MG63 (cell line): Measurements from ENCODE around the gene GABARAP. TPM values are rescaled to one million over a fixed set of nuclear protein-coding genes. Genes with fewer than 3 reads are reported as not detected.

ENCODE experiments used
- DNase-seq: peaks from one replicate; pipeline ENCODE4 v3.0.0-alpha.2; 2020
- H3K27me3 ChIP-seq: fragments of 250-450 bp; sonication (Bioruptor Pico); 2 replicates; pipeline ENCODE4 v1.5.1; 2020; ENCODE audit warnings: mild to moderate bottlenecking, moderate library complexity
- H3K36me3 ChIP-seq: fragments of 250-450 bp; sonication (Bioruptor Pico); 2 replicates; pipeline ENCODE4 v1.5.1; 2020; ENCODE audit warnings: mild to moderate bottlenecking, moderate library complexity
- H3K4me3 ChIP-seq: fragments of 250-450 bp; sonication (Bioruptor Pico); 2 replicates; pipeline ENCODE4 v1.5.1; 2020; ENCODE audit warnings: mild to moderate bottlenecking, moderate library complexity
- H3K9me3 ChIP-seq: fragments of 250-450 bp; sonication (Bioruptor Pico); 2 replicates; pipeline ENCODE4 v1.5.1; 2020; ENCODE audit warnings: mild to moderate bottlenecking, moderate library complexity
- total RNA-seq: library from RNA; depleted of rRNA; stranded (reverse); fragments of >200 nt; shearing (Covaris generic); gene quantifications from 2 replicates; pipeline ENCODE4 v1.2.3, GENCODE V29; 2014; ENCODE audit warnings: low replicate concordance; rRNA removed

Gene GABARAP
- total RNA-seq = 36.7 and 148 TPM in 2 replicates

GRCh38 chr17:7241783-7242716 is at the start of gene GABARAP:
GABARAP (minus strand) TSS chr17:7242449; CDS start chr17:7242330, 119 bp downstream.
- DNase-seq = peak; percentile 80
- Histone ChIP-seq H3K9me3 (no peaks in the 10 kb centered on the region), H3K4me3 (peak within 1 kb of the TSS; percentile 91), H3K36me3 (peaks cover 29% of the 10 kb centered on the region), H3K27me3 (no peaks in the 10 kb centered on the region)

DNA sequence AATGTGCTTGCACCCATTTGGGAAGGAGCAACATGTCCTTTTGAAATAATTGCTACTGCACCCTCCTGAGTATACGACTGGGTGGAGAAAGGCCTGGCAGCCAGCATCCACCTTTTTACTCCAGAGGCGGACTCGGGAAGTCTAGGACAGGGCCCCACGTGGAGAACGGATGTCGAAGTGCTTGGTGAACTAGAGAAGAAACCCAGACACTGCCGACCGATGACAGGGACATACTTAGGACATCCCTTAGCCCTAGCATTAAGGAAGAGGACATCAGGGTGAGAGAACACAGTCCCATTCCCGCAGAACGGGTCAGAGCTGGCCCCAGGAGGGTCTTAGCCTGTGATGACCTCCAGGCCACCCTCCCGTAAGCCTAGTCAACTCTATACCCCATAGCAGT is 48.4 kb upstream of the GABARAP start:
- no peaks in the 10 kb centered on the region for H3K9me3 ChIP-seq
- no peak for DNase-seq
- no peaks in the 10 kb centered on the region for H3K27me3 ChIP-seq
- no peaks in the 10 kb centered on the region for H3K36me3 ChIP-seq
- no peak overlapping the region for H3K4me3 ChIP-seq

DNA sequence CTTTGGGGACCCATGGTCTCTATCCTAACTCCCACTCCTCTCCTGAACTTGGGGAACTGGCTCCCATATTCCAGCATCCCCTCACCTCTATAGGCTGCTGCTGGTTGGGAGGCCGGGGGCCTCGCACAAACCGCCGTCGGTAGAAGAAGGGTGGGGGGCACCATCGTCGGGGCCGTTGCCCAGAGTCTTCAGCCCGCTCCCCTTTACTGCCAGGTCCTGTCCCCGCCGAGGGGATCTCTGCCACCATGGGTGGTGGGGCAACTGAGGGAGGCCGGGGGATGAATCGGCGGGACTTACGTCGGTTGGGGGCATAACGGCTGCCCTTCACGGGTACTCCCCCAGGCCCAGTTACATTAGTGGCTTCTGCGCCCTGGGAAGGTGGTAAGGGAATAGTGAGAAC is 47.9 kb upstream of the GABARAP start:
- no peaks in the 10 kb centered on the region for H3K9me3 ChIP-seq
- no peak for DNase-seq
- no peak overlapping the region for H3K4me3 ChIP-seq
- no peaks in the 10 kb centered on the region for H3K27me3 ChIP-seq
- H3K36me3 ChIP-seq = no peaks in the 10 kb centered on the region

DNA sequence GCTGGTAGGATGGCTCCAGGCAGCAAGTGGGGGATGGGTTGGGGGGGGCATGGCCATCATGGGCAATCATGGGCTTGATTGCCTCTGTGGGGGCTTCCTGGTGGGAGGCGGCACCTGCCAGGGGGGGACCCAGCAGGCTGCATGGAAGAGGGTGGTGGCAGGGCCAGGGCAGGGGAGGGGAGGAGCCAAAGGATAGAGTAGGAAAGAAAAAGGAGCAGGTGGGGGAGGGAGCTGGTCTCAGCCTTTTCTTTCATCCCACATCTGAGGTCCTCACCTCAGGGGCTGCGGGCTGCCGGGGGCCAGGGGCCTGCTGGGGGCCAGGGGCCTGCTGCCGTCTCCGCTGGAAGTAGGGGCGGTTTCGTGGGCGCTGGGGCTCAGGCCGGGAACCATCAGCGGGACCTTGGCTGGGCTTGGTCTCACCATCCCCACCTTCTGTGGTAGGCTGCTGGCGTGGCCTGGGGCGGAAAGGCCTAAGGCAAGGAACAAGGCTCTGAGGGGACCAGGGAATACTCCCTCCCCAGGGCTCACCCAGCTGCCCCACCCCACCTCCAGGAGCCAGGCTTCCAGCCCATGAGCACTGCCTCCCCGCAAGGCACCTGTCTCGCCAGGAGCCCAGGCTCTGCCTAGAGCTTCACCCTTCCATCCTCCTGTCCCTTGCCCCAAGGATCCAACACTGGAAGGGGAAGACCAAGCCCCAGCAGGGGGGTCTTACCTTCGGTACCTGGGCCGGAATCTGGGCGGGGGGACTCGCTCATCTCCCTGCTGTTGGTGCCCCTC is 47.2 kb upstream of the GABARAP start:
- no peaks in the 10 kb centered on the region for H3K36me3 ChIP-seq
- H3K27me3 ChIP-seq = no peaks in the 10 kb centered on the region
- no peaks in the 10 kb centered on the region for H3K9me3 ChIP-seq
- H3K4me3 ChIP-seq = no peak overlapping the region
- no peak for DNase-seq

DNA sequence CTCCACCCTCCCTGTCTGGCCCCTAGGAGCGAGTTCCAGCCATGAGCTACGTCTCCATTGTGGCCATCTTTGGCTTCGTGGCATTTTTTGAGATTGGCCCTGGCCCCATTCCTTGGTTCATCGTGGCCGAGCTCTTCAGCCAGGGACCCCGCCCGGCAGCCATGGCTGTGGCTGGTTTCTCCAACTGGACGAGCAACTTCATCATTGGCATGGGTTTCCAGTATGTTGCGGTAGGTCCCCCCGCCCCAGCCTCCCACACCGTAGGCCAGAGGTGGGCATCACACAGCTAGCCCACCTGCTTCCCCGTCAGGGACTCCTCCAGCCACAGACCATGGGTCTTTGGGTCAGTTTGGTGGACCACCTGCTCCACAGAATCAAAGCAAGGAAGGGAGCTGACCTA is 43.4 kb upstream of the GABARAP start:
- Histone ChIP-seq H3K9me3 (no peaks in the 10 kb centered on the region), H3K36me3 (no peaks in the 10 kb centered on the region), H3K4me3 (no peak overlapping the region), H3K27me3 (no peaks in the 10 kb centered on the region)
- DNase-seq = no peak

- Histone ChIP-seq H3K9me3 (no peaks in the 10 kb centered on the region), H3K4me3 (no peak overlapping the region), H3K27me3 (no peaks in the 10 kb centered on the region), H3K36me3 (no peaks in the 10 kb centered on the region)
- DNase-seq = no peak
Measured at GRCh38 chr17:7284911-7285310, 42.7 kb upstream of the GABARAP start.

GRCh38 chr17:7283471-7284216 is 41.4 kb upstream of the GABARAP start:
- Histone ChIP-seq H3K36me3 (no peaks in the 10 kb centered on the region), H3K4me3 (no peak overlapping the region), H3K9me3 (no peaks in the 10 kb centered on the region), H3K27me3 (no peaks in the 10 kb centered on the region)
- DNase-seq = no peak

- DNase-seq = no peak
Measured at GRCh38 chr17:7282752-7283321, 40.6 kb upstream of the GABARAP start.

GRCh38 chr17:7281953-7282751 is 39.9 kb upstream of the GABARAP start:
- Histone ChIP-seq H3K4me3 (no peak overlapping the region), H3K36me3 (no peaks in the 10 kb centered on the region), H3K9me3 (no peaks in the 10 kb centered on the region), H3K27me3 (no peaks in the 10 kb centered on the region)
- no peak for DNase-seq

More at GRCh38 chr17:7282752-7283321, 40.6 kb upstream of the GABARAP start:
- no peaks in the 10 kb centered on the region for H3K27me3 ChIP-seq
- no peaks in the 10 kb centered on the region for H3K9me3 ChIP-seq
- no peak overlapping the region for H3K4me3 ChIP-seq
- H3K36me3 ChIP-seq = no peaks in the 10 kb centered on the region

GRCh38 chr17:7281074-7281952 is 39.1 kb upstream of the GABARAP start, which contains the start of gene SLC2A4:
SLC2A4 (plus strand) TSS chr17:7281718; CDS start chr17:7281935, 217 bp downstream.
- Histone ChIP-seq H3K27me3 (no peaks in the 10 kb centered on the region), H3K36me3 (no peaks in the 10 kb centered on the region), H3K9me3 (no peaks in the 10 kb centered on the region), H3K4me3 (peak within 1 kb of the TSS; percentile 25)
- DNase-seq = peak; percentile 70

DNA sequence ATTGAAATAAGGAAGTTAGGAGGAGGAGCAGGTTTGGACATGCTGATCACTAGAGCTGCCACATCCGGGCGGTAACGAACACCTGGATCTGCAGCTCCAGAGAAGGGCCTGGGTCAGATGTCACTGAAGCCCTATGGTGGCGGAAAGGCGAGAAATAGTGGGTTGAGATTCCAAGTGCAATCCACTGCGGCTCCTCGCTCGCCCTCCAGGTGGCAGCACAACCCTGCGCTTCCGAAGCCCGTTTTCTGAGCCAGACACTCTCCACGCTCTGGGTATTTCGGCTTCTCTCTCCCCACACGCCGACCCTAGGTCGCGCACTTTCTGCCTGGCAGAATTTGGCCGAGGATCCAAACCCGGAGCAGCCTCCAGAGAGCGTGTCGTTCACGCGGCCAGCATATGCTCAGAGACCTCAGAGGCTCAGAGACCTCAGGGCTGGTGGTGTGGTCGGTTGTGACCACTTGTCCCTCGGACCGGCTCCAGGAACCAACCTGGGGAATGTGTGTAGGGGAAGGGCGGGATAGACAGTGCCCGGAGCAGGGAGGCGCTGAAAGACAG is 38.3 kb upstream of the GABARAP start:
- Histone ChIP-seq H3K27me3 (no peaks in the 10 kb centered on the region), H3K36me3 (no peaks in the 10 kb centered on the region), H3K9me3 (no peaks in the 10 kb centered on the region), H3K4me3 (peak overlapping the region; percentile 25)
- peak; percentile 63 for DNase-seq

GRCh38 chr17:7279448-7279847 is 37.2 kb upstream of the GABARAP start:
- DNase-seq = no peak
- no peaks in the 10 kb centered on the region for H3K27me3 ChIP-seq
- H3K4me3 ChIP-seq = no peak overlapping the region
- H3K9me3 ChIP-seq = no peaks in the 10 kb centered on the region
- H3K36me3 ChIP-seq = no peaks in the 10 kb centered on the region

DNA sequence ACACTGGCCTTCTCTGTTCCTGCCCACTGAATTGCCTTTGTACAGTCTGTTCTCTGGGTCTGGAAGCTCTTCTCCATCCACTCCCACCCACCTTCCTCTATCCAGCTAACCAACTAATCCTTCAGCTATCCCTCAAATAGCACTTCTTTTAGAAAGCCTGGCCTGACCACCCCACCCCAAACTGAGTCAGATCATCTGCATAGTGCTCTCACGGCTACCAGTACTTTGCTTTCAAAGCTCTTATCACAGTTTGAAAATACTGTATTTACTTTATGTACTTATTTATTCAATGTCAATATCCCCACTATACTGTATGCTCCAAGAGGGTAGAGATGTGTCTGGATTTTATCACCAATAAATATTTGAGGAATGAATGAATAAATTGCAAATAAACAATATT is 24.5 kb upstream of the GABARAP start:
- DNase-seq = peak; percentile 33
- H3K9me3 ChIP-seq = no peaks in the 10 kb centered on the region
- H3K4me3 ChIP-seq = no peak overlapping the region
- H3K36me3 ChIP-seq = no peaks in the 10 kb centered on the region
- no peaks in the 10 kb centered on the region for H3K27me3 ChIP-seq

- no peak overlapping the region for H3K4me3 ChIP-seq
- no peaks in the 10 kb centered on the region for H3K27me3 ChIP-seq
- no peaks in the 10 kb centered on the region for H3K9me3 ChIP-seq
- peaks cover 5% of the 10 kb centered on the region; the same call in 1 of the 2 replicates for H3K36me3 ChIP-seq
- DNase-seq = no peak
Measured at GRCh38 chr17:7263801-7264078, 21.5 kb upstream of the GABARAP start.
